ENCODE data around the gene NWD2.

Gene NWD2

GRCh38 chr4:37471971-37472370, 227.4 kb downstream of the NWD2 start:
- no peaks in the 10 kb centered on the region for H3K36me3 ChIP-seq (ENCODE audit: insufficient read depth, low read length)
- no peak for TF ChIP-seq EZH2 (IDR thresholded peaks at IDR 0.05; ENCODE audit: borderline replicate concordance, low read depth, low read length, severe bottlenecking)
- no peak for TF ChIP-seq CTCF (IDR thresholded peaks at IDR 0.05; ENCODE audit: borderline replicate concordance, extremely low read depth, low read length, poor library complexity, severe bottlenecking)
- H3K4me1 ChIP-seq (ENCODE audit: insufficient read depth, low read length), result no peaks in the 10 kb centered on the region
- peaks cover 8% of the 10 kb centered on the region for H3K27me3 ChIP-seq (ENCODE audit: insufficient read depth, low read length, poor library complexity)
- no peak overlapping the region for H3K4me2 ChIP-seq (ENCODE audit: insufficient read depth, low read length)
- no peak overlapping the region for H3K9ac ChIP-seq (ENCODE audit: low read depth, low read length)
- no peak overlapping the region for H3K4me3 ChIP-seq (ENCODE audit: low read depth in 1 of 2, low read length in 2 of 2)
- no peak overlapping the region for H3K27ac ChIP-seq (ENCODE audit: low read length)
- H3K9me3 ChIP-seq (ENCODE audit: insufficient read depth, low read length, severe bottlenecking), result no peaks in the 10 kb centered on the region
- no peaks in the 10 kb centered on the region for H4K20me1 ChIP-seq (ENCODE audit: insufficient read depth, low read length)
- H3K79me2 ChIP-seq (ENCODE audit: insufficient read depth, low read length), result no peaks in the 10 kb centered on the region
- DNase-seq (no peak), ATAC-seq (ENCODE audit: insufficient read depth, low read depth) (no peak)
- H2AFZ ChIP-seq (ENCODE audit: low read depth, low read length), result no peak overlapping the region

DNA sequence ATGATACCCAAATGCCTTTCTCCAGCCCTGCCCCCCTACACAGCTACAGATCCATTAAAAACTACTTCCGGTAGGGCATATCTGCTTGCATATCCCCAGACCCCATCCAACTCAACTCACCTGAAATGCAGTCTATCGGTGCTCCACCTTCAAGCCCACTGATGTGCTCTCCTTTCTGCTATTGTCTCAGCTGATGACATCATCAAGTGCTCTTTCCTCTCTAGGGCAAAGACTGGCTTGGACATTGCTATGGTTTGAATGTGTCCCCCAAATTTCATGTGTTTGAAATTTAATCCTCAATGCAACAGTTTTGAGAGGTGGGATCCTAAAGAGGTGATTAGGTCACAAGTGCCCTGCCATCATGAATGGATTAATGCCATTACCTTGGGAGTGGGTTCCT, 229.3 kb downstream of the NWD2 start:
- no peaks in the 10 kb centered on the region for H4K20me1 ChIP-seq (ENCODE audit: insufficient read depth, low read length)
- H3K79me2 ChIP-seq (ENCODE audit: insufficient read depth, low read length), result no peaks in the 10 kb centered on the region
- H3K27me3 ChIP-seq (ENCODE audit: insufficient read depth, low read length, poor library complexity), result peaks cover 8% of the 10 kb centered on the region

DNA sequence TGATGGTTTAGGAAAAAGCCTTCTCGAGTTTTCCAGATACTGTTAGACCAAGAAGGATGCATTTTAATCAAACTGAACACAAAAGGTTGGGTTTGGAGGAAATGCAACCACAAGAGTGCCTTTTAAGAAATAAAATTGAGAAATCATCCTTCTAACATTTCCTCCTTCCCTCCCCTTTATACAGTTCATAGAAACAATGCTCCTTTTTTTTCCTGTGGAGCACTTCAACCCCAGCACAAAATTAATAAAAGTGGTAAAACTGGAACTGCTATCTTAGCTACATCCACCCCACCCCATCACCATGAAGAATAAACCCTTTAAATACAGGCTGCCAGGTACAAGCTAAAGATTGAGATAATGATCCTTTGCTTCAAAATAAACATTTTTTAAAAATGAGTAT, 230.5 kb downstream of the NWD2 start:
- ATAC-seq (ENCODE audit: insufficient read depth, low read depth) (no peak), DNase-seq (no peak)
- TF ChIP-seq CTCF (IDR thresholded peaks at IDR 0.05; ENCODE audit: borderline replicate concordance, extremely low read depth, low read length, poor library complexity, severe bottlenecking) (no peak), EZH2 (IDR thresholded peaks at IDR 0.05; ENCODE audit: borderline replicate concordance, low read depth, low read length, severe bottlenecking) (no peak)
- Histone ChIP-seq H3K9me3 (ENCODE audit: insufficient read depth, low read length, severe bottlenecking) (no peaks in the 10 kb centered on the region), H3K4me3 (ENCODE audit: low read depth in 1 of 2, low read length in 2 of 2) (no peak overlapping the region), H3K36me3 (ENCODE audit: insufficient read depth, low read length) (no peaks in the 10 kb centered on the region), H3K27ac (ENCODE audit: low read length) (no peak overlapping the region), H3K27me3 (ENCODE audit: insufficient read depth, low read length, poor library complexity) (peaks cover 11% of the 10 kb centered on the region), H3K4me1 (ENCODE audit: insufficient read depth, low read length) (no peaks in the 10 kb centered on the region), H3K79me2 (ENCODE audit: insufficient read depth, low read length) (no peaks in the 10 kb centered on the region), H2AFZ (ENCODE audit: low read depth, low read length) (no peak overlapping the region), H3K9ac (ENCODE audit: low read depth, low read length) (no peak overlapping the region), H4K20me1 (ENCODE audit: insufficient read depth, low read length) (no peaks in the 10 kb centered on the region), H3K4me2 (ENCODE audit: insufficient read depth, low read length) (no peak overlapping the region)

More for the DNA sequence above, 229.3 kb downstream of the NWD2 start:
- no peaks in the 10 kb centered on the region for H3K36me3 ChIP-seq (ENCODE audit: insufficient read depth, low read length)
- ATAC-seq (ENCODE audit: insufficient read depth, low read depth), result no peak
- TF ChIP-seq CTCF (IDR thresholded peaks at IDR 0.05; ENCODE audit: borderline replicate concordance, extremely low read depth, low read length, poor library complexity, severe bottlenecking) (no peak), EZH2 (IDR thresholded peaks at IDR 0.05; ENCODE audit: borderline replicate concordance, low read depth, low read length, severe bottlenecking) (no peak)
- H3K4me3 ChIP-seq (ENCODE audit: low read depth in 1 of 2, low read length in 2 of 2), result no peak overlapping the region
- no peak overlapping the region for H2AFZ ChIP-seq (ENCODE audit: low read depth, low read length)
- H3K9ac ChIP-seq (ENCODE audit: low read depth, low read length), result no peak overlapping the region
- DNase-seq, result no peak
- H3K4me1 ChIP-seq (ENCODE audit: insufficient read depth, low read length), result no peaks in the 10 kb centered on the region
- H3K27ac ChIP-seq (ENCODE audit: low read length), result no peak overlapping the region
- no peak overlapping the region for H3K4me2 ChIP-seq (ENCODE audit: insufficient read depth, low read length)
- no peaks in the 10 kb centered on the region for H3K9me3 ChIP-seq (ENCODE audit: insufficient read depth, low read length, severe bottlenecking)

DNA sequence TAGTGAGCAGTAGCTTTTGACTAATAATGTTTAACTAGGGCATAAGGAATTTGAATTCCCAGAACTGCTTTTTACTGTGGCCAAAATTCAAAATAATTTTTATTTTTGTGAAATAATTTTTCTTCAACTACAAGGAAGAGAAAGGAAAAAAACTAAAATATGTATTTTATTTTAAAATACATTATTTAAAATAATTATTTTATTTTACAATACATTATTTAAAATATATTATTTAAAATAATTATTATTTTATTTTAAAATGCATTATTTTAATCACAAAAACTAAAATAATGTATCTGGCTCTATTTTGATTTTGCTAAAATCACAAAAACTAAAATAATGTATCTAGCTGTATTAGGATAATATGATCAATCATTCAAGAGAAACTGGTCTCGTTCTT, 231.2 kb downstream of the NWD2 start:
- H3K4me1 ChIP-seq (ENCODE audit: insufficient read depth, low read length), result no peaks in the 10 kb centered on the region
- DNase-seq (no peak), ATAC-seq (ENCODE audit: insufficient read depth, low read depth) (no peak)
- peaks cover 11% of the 10 kb centered on the region for H3K27me3 ChIP-seq (ENCODE audit: insufficient read depth, low read length, poor library complexity)
- H3K9ac ChIP-seq (ENCODE audit: low read depth, low read length), result no peak overlapping the region
- no peaks in the 10 kb centered on the region for H3K9me3 ChIP-seq (ENCODE audit: insufficient read depth, low read length, severe bottlenecking)
- H3K4me2 ChIP-seq (ENCODE audit: insufficient read depth, low read length), result no peak overlapping the region
- H3K79me2 ChIP-seq (ENCODE audit: insufficient read depth, low read length), result no peaks in the 10 kb centered on the region
- H3K4me3 ChIP-seq (ENCODE audit: low read depth in 1 of 2, low read length in 2 of 2), result no peak overlapping the region
- TF ChIP-seq EZH2 (IDR thresholded peaks at IDR 0.05; ENCODE audit: borderline replicate concordance, low read depth, low read length, severe bottlenecking) (no peak), CTCF (IDR thresholded peaks at IDR 0.05; ENCODE audit: borderline replicate concordance, extremely low read depth, low read length, poor library complexity, severe bottlenecking) (no peak)
- no peak overlapping the region for H3K27ac ChIP-seq (ENCODE audit: low read length)
- H3K36me3 ChIP-seq (ENCODE audit: insufficient read depth, low read length), result no peaks in the 10 kb centered on the region
- H4K20me1 ChIP-seq (ENCODE audit: insufficient read depth, low read length), result no peaks in the 10 kb centered on the region
- no peak overlapping the region for H2AFZ ChIP-seq (ENCODE audit: low read depth, low read length)
